Measurements from ENCODE around the gene STARD5. TPM values are rescaled to one million over a fixed set of nuclear protein-coding genes. Genes with fewer than 3 reads are reported as not detected.

Gene STARD5
- total RNA-seq, 2 donors from 2014 or later: 2.0 to 5.4 TPM

- H3K36me3 Mint-ChIP-seq (ENCODE audit: low read depth): no peaks in the 10 kb centered on the region
- no peak overlapping the region for H3K4me3 Mint-ChIP-seq
Observed at GRCh38 chr15:81316267-81316666, 7.7 kb downstream of the STARD5 start.

GRCh38 chr15:81315452-81316175 lies 8.3 kb downstream of the STARD5 start:
- H3K9me3 ChIP-seq (ENCODE audit: control insufficient read depth, low read length): no peaks in the 10 kb centered on the region
- Mint-ChIP-seq H3K27ac (no peak overlapping the region), H3K9me3 (no peaks in the 10 kb centered on the region), H3K4me3 (no peak overlapping the region), H3K27me3 (ENCODE audit: insufficient read depth) (no peaks in the 10 kb centered on the region), H3K36me3 (ENCODE audit: low read depth) (no peaks in the 10 kb centered on the region), H3K4me1 (no peaks in the 10 kb centered on the region)
- WGBS, 2 experiments (ENCODE audit: insufficient coverage in 1 of 2, insufficient read length in 1 of 2): 94 to 98% methylated on average over 8 to 14 of the region's 14 CpGs
- no peak overlapping the region for H3K9ac ChIP-seq (ENCODE audit: extremely low read depth, low read length, poor library complexity, severe bottlenecking)
- no peak for TF ChIP-seq CTCF (conservative IDR thresholded peaks at IDR 0.05)
- H3K27ac ChIP-seq (ENCODE audit: low read depth, low read length): no peak overlapping the region
- DNase-seq: no peak
- no peaks in the 10 kb centered on the region for H3K4me1 ChIP-seq (ENCODE audit: control insufficient read depth, insufficient read depth, low read length)
- peaks cover 5% of the 10 kb centered on the region for H3K36me3 ChIP-seq (ENCODE audit: control insufficient read depth, insufficient read depth, low read length)
- no peaks in the 10 kb centered on the region for H3K27me3 ChIP-seq (ENCODE audit: control insufficient read depth, insufficient read depth, low read length, poor library complexity, severe bottlenecking)
- no peak overlapping the region for H3K4me3 ChIP-seq (ENCODE audit: low read length)

More at GRCh38 chr15:81316267-81316666, 7.7 kb downstream of the STARD5 start:
- Histone ChIP-seq H3K4me3 (ENCODE audit: low read length) (no peak overlapping the region), H3K9ac (ENCODE audit: extremely low read depth, low read length, poor library complexity, severe bottlenecking) (no peak overlapping the region), H3K27me3 (ENCODE audit: control insufficient read depth, insufficient read depth, low read length, poor library complexity, severe bottlenecking) (no peaks in the 10 kb centered on the region), H3K4me1 (ENCODE audit: control insufficient read depth, insufficient read depth, low read length) (no peaks in the 10 kb centered on the region), H3K9me3 (ENCODE audit: control insufficient read depth, low read length) (no peaks in the 10 kb centered on the region), H3K36me3 (ENCODE audit: control insufficient read depth, insufficient read depth, low read length) (peaks cover 5% of the 10 kb centered on the region), H3K27ac (ENCODE audit: low read depth, low read length) (no peak overlapping the region)
- no peak for DNase-seq
- Mint-ChIP-seq H3K9me3 (no peaks in the 10 kb centered on the region), H3K27ac (no peak overlapping the region), H3K4me1 (no peaks in the 10 kb centered on the region), H3K27me3 (ENCODE audit: insufficient read depth) (no peaks in the 10 kb centered on the region)
- 93 to 100% methylated on average over 1 to 3 of the region's 3 CpGs for whole genome bisulfite sequencing, 2 experiments (ENCODE audit: insufficient coverage in 1 of 2, insufficient read length in 1 of 2)
- TF ChIP-seq CTCF (conservative IDR thresholded peaks at IDR 0.05): no peak

GRCh38 chr15:81314378-81314777 lies 9.6 kb downstream of the STARD5 start:
- DNase-seq: no peak
- Mint-ChIP-seq H3K4me3 (no peak overlapping the region), H3K27ac (no peak overlapping the region), H3K36me3 (ENCODE audit: low read depth) (no peaks in the 10 kb centered on the region), H3K4me1 (no peaks in the 10 kb centered on the region), H3K9me3 (no peaks in the 10 kb centered on the region), H3K27me3 (ENCODE audit: insufficient read depth) (no peaks in the 10 kb centered on the region)
- no peaks in the 10 kb centered on the region for H3K4me1 ChIP-seq (ENCODE audit: control insufficient read depth, insufficient read depth, low read length)
- H3K4me3 ChIP-seq (ENCODE audit: low read length): no peak overlapping the region
- peaks cover 5% of the 10 kb centered on the region for H3K36me3 ChIP-seq (ENCODE audit: control insufficient read depth, insufficient read depth, low read length)
- no peak for TF ChIP-seq CTCF (conservative IDR thresholded peaks at IDR 0.05)
- H3K9me3 ChIP-seq (ENCODE audit: control insufficient read depth, low read length): no peaks in the 10 kb centered on the region
- H3K27ac ChIP-seq (ENCODE audit: low read depth, low read length): no peak overlapping the region
- no peak overlapping the region for H3K9ac ChIP-seq (ENCODE audit: extremely low read depth, low read length, poor library complexity, severe bottlenecking)
- H3K27me3 ChIP-seq (ENCODE audit: control insufficient read depth, insufficient read depth, low read length, poor library complexity, severe bottlenecking): no peaks in the 10 kb centered on the region
- WGBS, 2 experiments (ENCODE audit: insufficient coverage in 1 of 2, insufficient read length in 1 of 2): 94 to 96% methylated on average over 3 to 5 of the region's 5 CpGs
